Left lung (tissue), 10 donors: ENCODE data around the gene DGCR2. TPM values are rescaled to one million over a fixed set of nuclear protein-coding genes. Genes with fewer than 3 reads are reported as not detected.

ENCODE experiments used
- ATAC-seq: fragments of 200-7000 bp; cut with Tn5 transposase; one replicate; pipeline ENCODE4 v1.9.1; 2020; ENCODE audit warnings: moderate library complexity
- DNase-seq, 4 donors: peaks; one replicate each; pipeline ENCODE4 v3.0.0-alpha.2; 2013 to 2020
- H3K27ac ChIP-seq, 2 donors: fragments of 200-600 bp; sonication (generic) in 1 of 2; one replicate each; pipeline versions ENCODE4 v1.5.0 to v1.8.0; 2020 to 2021
- H3K27me3 ChIP-seq, 2 donors: fragments of 200-600 bp; sonication (generic) in 1 of 2; one replicate each; pipeline versions ENCODE4 v1.5.0 to v1.8.0; 2020 to 2021
- H3K36me3 ChIP-seq, 2 donors: fragments of 200-600 bp; sonication (generic) in 1 of 2; one replicate each; pipeline versions ENCODE4 v1.5.0 to v1.8.0; 2020 to 2021
- H3K4me1 ChIP-seq, 2 donors: fragments of 200-600 bp; one replicate each; pipeline ENCODE4 v1.8.0; 2021
- H3K4me3 ChIP-seq, 2 donors: fragments of 200-600 bp; sonication (generic) in 1 of 2; one replicate each; pipeline versions ENCODE4 v1.5.0 to v1.8.0; 2020 to 2021; ENCODE audit warnings: mild to moderate bottlenecking in 1 of 2
- H3K9me3 ChIP-seq, 2 donors: fragments of 200-600 bp; sonication (generic) in 1 of 2; one replicate each; pipeline versions ENCODE4 v1.5.0 to v1.8.0; 2020 to 2021
- intact Hi-C, 2 donors: fragments of 100-400 bp; cut with DNase I; formaldehyde crosslinking; loops; one replicate each; pipeline versions ENCODE4 v1.11.2 to v1.14.2; 2022
- polyA plus RNA-seq, 6 donors: library from polyadenylated mRNA; unstranded; fragments of 120-200 nt; gene quantifications; one replicate each; pipeline ENCODE4 v1.2.1, GENCODE V29; 2013; ENCODE audit not compliant: insufficient read length in 6 of 6
- total RNA-seq, 2 donors: library from RNA; stranded (reverse); fragmentation: NEBNext Ultra II Directional; extraction: Animal tissue kit (Norgen Biotek cat#: 25700); gene quantifications; one replicate each; pipeline ENCODE4 v1.2.1, GENCODE V29; 2021
- TF ChIP-seq, protein P1 (sequence below), 2 donors: fragments of 200-600 bp; sonication (generic) in 1 of 2; IDR thresholded peaks; one replicate each; pipeline versions ENCODE4 v1.5.0 to v1.8.0; 2021; ENCODE audit warnings: antibody characterized with exemption in 2 of 2
- donor health status: DM: no; HTN: yes; CAD: no.
- donor health status: DM: no; HTN: no; CAD: no.

DGCR2 gene
- total and polyA plus RNA-seq, 8 donors, result 55.8 to 87.0 (median 68.2) TPM

DNA sequence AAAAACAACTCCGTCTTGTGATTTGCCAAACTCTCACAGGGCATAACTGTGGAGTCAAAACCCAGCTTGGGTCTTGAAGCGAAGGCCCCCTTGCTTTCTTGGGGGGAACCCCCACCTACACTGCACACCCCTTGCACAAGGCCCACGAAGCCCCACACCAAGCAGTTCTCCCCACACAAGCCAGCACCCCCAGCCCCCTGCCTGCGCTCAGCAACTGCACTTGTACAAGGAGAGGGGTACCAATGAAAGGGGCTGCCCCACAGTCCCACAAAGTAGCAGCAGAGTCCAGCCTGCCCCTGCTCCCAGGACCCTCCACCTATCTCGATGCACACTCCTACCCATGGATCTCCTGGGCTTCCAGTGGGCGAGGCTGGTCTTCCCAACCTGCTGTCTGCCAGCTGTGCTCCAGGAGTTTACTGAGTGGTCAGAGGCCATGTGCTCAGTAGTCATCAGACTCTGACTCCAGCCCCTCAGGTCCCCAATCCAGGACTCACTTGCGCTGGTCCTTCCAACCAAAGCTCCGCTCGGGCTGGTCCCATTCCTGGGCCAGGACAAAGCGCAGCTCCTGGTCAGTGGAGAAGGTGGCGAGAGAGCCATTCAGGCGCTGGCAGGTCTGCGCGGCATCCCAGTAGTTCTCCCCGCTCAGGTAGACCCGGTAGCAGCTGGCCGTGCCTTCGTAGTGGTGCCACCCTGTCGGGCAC is 57.7 kb downstream of the DGCR2 start:
- H3K27ac ChIP-seq, result no peak overlapping the region
- no peaks in the 10 kb centered on the region for H3K9me3 ChIP-seq
- no peaks in the 10 kb centered on the region for H3K4me1 ChIP-seq
- intact Hi-C loops, result no loop called here
- no peaks in the 10 kb centered on the region for H3K27me3 ChIP-seq
- TF ChIP-seq, protein P1, sequence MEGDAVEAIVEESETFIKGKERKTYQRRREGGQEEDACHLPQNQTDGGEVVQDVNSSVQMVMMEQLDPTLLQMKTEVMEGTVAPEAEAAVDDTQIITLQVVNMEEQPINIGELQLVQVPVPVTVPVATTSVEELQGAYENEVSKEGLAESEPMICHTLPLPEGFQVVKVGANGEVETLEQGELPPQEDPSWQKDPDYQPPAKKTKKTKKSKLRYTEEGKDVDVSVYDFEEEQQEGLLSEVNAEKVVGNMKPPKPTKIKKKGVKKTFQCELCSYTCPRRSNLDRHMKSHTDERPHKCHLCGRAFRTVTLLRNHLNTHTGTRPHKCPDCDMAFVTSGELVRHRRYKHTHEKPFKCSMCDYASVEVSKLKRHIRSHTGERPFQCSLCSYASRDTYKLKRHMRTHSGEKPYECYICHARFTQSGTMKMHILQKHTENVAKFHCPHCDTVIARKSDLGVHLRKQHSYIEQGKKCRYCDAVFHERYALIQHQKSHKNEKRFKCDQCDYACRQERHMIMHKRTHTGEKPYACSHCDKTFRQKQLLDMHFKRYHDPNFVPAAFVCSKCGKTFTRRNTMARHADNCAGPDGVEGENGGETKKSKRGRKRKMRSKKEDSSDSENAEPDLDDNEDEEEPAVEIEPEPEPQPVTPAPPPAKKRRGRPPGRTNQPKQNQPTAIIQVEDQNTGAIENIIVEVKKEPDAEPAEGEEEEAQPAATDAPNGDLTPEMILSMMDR (IDR thresholded peaks at IDR 0.05), result no peak
- DNase-seq (no peak), ATAC-seq (no peak)
- no peak overlapping the region for H3K4me3 ChIP-seq
- peaks cover 4 to 99% of the 10 kb centered on the region in 2 donors for H3K36me3 ChIP-seq

DNA sequence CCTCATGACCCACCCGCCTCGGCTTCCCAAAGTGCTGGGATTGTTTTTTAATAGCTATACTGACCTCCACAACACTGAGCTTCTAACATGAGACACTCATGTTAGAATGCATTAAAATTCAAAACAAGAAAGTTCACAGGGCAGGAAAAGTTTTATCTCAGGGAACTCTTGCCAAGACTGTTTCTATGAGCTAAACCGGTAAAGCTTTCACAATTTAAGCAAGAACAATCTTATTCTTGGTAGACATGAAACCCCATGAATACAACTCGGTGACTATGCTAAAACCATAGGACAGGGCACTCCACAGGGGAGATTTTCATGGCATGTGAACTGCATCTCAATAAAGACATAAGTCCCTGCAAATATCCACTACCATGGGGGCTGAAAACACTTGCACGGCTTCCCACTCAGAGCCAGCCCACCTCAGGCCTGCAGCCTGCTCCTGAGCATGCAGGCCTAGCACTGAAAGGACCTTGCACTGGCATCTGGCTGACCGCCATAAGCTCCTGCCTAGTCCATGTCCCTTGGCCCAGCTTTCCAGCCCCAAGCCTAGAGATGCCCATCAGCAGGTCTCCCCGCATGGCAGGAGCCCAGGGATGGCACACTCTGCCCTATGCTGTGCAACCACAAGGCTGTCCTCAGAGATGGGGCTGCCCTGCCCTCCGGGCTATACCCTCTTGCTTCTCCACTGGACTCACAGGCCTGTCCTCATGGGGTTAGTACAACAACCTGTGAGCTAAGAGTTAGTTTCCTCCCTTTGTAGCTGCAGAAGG is 58.4 kb downstream of the DGCR2 start:
- Histone ChIP-seq H3K36me3 (peaks cover 4 to 100% of the 10 kb centered on the region in 2 donors), H3K4me1 (no peaks in the 10 kb centered on the region), H3K9me3 (no peaks in the 10 kb centered on the region), H3K27ac (no peak overlapping the region), H3K4me3 (no peak overlapping the region), H3K27me3 (no peaks in the 10 kb centered on the region)
- no peak for DNase-seq
- TF ChIP-seq, protein P1 (IDR thresholded peaks at IDR 0.05), result no peak
- no peak for ATAC-seq
- intact Hi-C loops, result no loop called here

DNA sequence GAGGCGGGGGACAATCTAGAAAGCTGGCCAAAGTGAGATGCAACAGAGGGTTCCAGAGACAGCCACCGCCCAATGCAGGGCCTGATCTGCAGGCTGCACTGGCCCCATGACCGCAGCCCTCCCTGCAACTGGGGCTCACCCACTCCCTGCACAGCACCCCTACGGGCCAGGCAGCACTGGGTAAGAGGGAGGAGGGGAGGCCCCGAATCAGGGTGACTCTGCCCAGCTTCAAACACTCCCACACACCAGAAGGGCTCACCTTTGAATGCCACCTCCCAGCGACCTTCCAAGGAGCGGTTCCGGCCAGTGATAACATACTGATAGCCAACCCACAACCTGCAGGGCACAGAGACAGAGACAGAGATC is 59.3 kb downstream of the DGCR2 start:
- TF ChIP-seq, protein P1 (IDR thresholded peaks at IDR 0.05), result no peak
- Histone ChIP-seq H3K9me3 (no peaks in the 10 kb centered on the region), H3K36me3 (peaks cover 4 to 100% of the 10 kb centered on the region in 2 donors), H3K4me3 (no peak overlapping the region), H3K4me1 (no peaks in the 10 kb centered on the region), H3K27me3 (no peaks in the 10 kb centered on the region), H3K27ac (no peak overlapping the region)
- ATAC-seq (no peak), DNase-seq (no peak)
- intact Hi-C loops, result no loop called here

DNA sequence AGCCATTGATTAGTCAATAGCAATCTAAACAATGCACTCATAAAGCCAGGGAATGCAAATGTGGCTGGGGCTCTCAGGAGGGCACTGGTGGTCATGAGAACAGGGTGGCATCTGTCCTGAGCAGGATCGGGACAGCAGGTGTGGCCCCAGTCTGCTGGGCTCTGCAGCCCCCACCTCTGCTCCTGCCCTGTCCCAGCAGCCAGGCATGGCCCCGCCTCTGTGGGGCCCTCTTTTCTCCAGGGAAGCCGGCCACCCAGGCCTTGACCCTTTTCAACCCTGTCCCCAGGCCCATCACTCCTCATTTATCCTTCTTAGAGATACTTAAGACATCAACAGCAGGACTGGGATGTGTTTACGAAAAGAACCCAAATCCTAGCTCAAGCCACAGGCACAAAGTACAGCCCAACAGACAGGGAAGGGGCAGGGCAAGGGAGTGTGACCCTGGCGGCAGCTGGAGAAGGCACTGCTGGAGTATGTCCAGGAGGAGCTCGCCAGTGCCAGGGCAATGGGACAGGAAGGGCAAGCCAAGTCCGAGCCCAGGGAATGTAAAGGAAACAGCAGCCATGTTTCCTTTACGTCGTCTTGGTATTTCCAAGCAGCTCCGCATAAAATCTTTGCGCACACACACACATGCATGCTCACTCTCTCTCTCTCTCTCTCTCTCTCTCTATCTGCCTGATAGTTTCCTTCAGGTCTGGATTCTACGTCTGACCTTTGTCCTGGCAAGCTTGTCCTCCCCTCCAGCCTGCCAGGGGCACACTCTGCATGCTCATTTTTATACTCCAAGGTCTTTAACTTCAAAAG is 59.9 kb downstream of the DGCR2 start:
- Histone ChIP-seq H3K4me1 (no peaks in the 10 kb centered on the region), H3K27me3 (no peaks in the 10 kb centered on the region), H3K27ac (no peak overlapping the region), H3K36me3 (peaks cover 4 to 100% of the 10 kb centered on the region in 2 donors), H3K9me3 (no peaks in the 10 kb centered on the region), H3K4me3 (no peak overlapping the region)
- TF ChIP-seq, protein P1 (IDR thresholded peaks at IDR 0.05), result no peak
- no peak for DNase-seq
- ATAC-seq, result no peak
- intact Hi-C loops, result no loop called here
